B cell (primary cell): ENCODE results near the gene DCPS. TPM values are rescaled to one million over a fixed set of nuclear protein-coding genes. Genes with fewer than 3 reads are reported as not detected.

Experiments used
- ATAC-seq: fragments of 200-7000 bp; cut with Tn5 transposase; one replicate; pipeline ENCODE4 v1.10.0; 2021; ENCODE audit warnings: low read depth, mild to moderate bottlenecking, moderate number of reproducible peaks, moderate library complexity
- CTCF ChIA-PET: fragments of 350-600 bp; sonication (Branson Sonifier 250); formaldehyde crosslinking; loops from one replicate; lab custom pipeline; 2021; ENCODE audit warnings: antibody characterized with exemption, inconsistent platforms; lab: Charles Lee
- POLR2A ChIA-PET: fragments of 350-600 bp; sonication (Branson Sonifier 250); formaldehyde crosslinking; loops from one replicate; lab custom pipeline; 2021; ENCODE audit warnings: antibody characterized with exemption; lab: Charles Lee
- DNase-seq: peaks from one replicate; pipeline ENCODE4 v3.0.0; 2013
- H2AFZ ChIP-seq: 2 replicates; pipeline ENCODE4 v1.6.1; 2012; ENCODE audit warnings: mild to moderate bottlenecking, low read depth, low read length; ENCODE audit not compliant: insufficient read depth, poor library complexity, severe bottlenecking
- H3K27ac ChIP-seq, 2 donors: 1 replicate in 1 of 2; 2 replicates in 1 of 2; pipeline ENCODE4 v1.5.1; 2012 to 2013; ENCODE audit warnings: low read length in 2 of 2, mild to moderate bottlenecking in 2 of 2, moderate library complexity in 1 of 2
- H3K27me3 ChIP-seq, 4 experiments: fragments of 200-600 bp in 1 of 4; sonication (generic) in 1 of 4; replicated peaks in 1 of 4; 1 replicate in 2 of 4; 2 replicates in 2 of 4; pipeline versions ENCODE4 v1.6.1 to v1.7.0; 2013 to 2016; ENCODE audit warnings: low read length in 3 of 4, mild to moderate bottlenecking in 2 of 4, mixed read lengths in 1 of 4, moderate library complexity in 1 of 4; ENCODE audit not compliant: insufficient read depth in 4 of 4, control insufficient read depth in 3 of 4; ENCODE audit errors: control extremely low read depth in 1 of 4
- H3K36me3 ChIP-seq, 2 experiments: replicated peaks in 1 of 2; 1 replicate in 1 of 2; 2 replicates in 1 of 2; pipeline versions ENCODE4 v1.6.1 to v1.7.1; 2013; ENCODE audit warnings: low read length in 1 of 2; ENCODE audit not compliant: insufficient read depth in 2 of 2, control insufficient read depth in 1 of 2; ENCODE audit errors: control extremely low read depth in 1 of 2, extremely low read depth in 1 of 2
- H3K4me1 ChIP-seq, 2 donors: fragments of 200-600 bp in 1 of 2; sonication (generic) in 1 of 2; 1 replicate in 1 of 2; 2 replicates in 1 of 2; pipeline versions ENCODE4 v1.5.1 to v1.6.1; 2013 to 2017; ENCODE audit warnings: low read length in 2 of 2; ENCODE audit not compliant: control insufficient read depth in 2 of 2, insufficient read depth in 2 of 2
- H3K4me2 ChIP-seq: replicated peaks from 2 replicates; pipeline ENCODE3; 2012; ENCODE audit warnings: mild to moderate bottlenecking, low read depth, low read length; ENCODE audit not compliant: poor library complexity, severe bottlenecking
- H3K4me3 ChIP-seq, 5 experiments: fragments of 200-600 bp in 1 of 5; sonication (generic) in 1 of 5; 1 replicate in 3 of 5; 2 replicates in 2 of 5; pipeline versions ENCODE4 v1.5.1 to v1.7.0; 2011 to 2016; ENCODE audit warnings: low read length in 4 of 5, mild to moderate bottlenecking in 4 of 5, low read depth in 2 of 5, control low read depth in 1 of 5, moderate library complexity in 1 of 5; ENCODE audit not compliant: insufficient read depth in 1 of 5; ENCODE audit errors: control extremely low read depth in 1 of 5, extremely low read depth in 1 of 5
- H3K79me2 ChIP-seq: fragments of 200-600 bp; sonication (generic); one replicate; pipeline ENCODE4 v1.6.0; 2016; ENCODE audit warnings: low read length; ENCODE audit not compliant: control insufficient read depth, insufficient read depth
- H3K9ac ChIP-seq: fragments of 200-600 bp; sonication (generic); 2 replicates; pipeline ENCODE4 v1.6.1; 2017; ENCODE audit warnings: mild to moderate bottlenecking, low read length, moderate library complexity
- H3K9me3 ChIP-seq, 3 donors: one replicate each; pipeline versions ENCODE4 v1.6.1 to v1.7.1; 2013; ENCODE audit warnings: low read length in 2 of 3; ENCODE audit not compliant: control insufficient read depth in 2 of 3, insufficient read depth in 1 of 3; ENCODE audit errors: control extremely low read depth in 1 of 3
- H4K20me1 ChIP-seq: 2 replicates; pipeline ENCODE4 v1.6.0; 2012; ENCODE audit warnings: mild to moderate bottlenecking, low read length; ENCODE audit not compliant: insufficient read depth, control insufficient read depth, poor library complexity, severe bottlenecking
- H3K27ac Mint-ChIP-seq: one replicate; pipeline ENCODE4 v1.8.0; 2021; ENCODE audit warnings: mixed read lengths
- H3K27me3 Mint-ChIP-seq: one replicate; pipeline ENCODE4 v1.8.0; 2021; ENCODE audit warnings: mixed read lengths
- H3K4me1 Mint-ChIP-seq: one replicate; pipeline ENCODE4 v1.8.0; 2021; ENCODE audit warnings: mixed read lengths
- H3K4me3 Mint-ChIP-seq: one replicate; pipeline ENCODE4 v1.8.0; 2021; ENCODE audit warnings: mixed read lengths
- H3K9me3 Mint-ChIP-seq: one replicate; pipeline ENCODE4 v1.8.0; 2022; ENCODE audit warnings: mixed read lengths; ENCODE audit not compliant: insufficient read depth
- EZH2 ChIP-seq: IDR thresholded peaks from 2 replicates; pipeline ENCODE4 v1.6.1; 2012; ENCODE audit warnings: borderline replicate concordance, low read depth, mild to moderate bottlenecking, moderate library complexity, low read length; ENCODE audit not compliant: insufficient read depth, poor library complexity, severe bottlenecking
- WGBS: methylation state at CpG from one replicate; pipeline ENCODE4 v1.1.5; 2013; ENCODE audit warnings: missing lambda C conversion rate; ENCODE audit not compliant: insufficient coverage; 5-methylcytosine and 5-hydroxymethylcytosine counted together
- intact Hi-C: fragments of 100-400 bp; cut with micrococcal nuclease; formaldehyde crosslinking; loops from one replicate; pipeline ENCODE4 v1.10.0; 2022
- polyA plus RNA-seq: library from polyadenylated mRNA; depleted of rRNA; stranded (reverse); fragments of >200 nt; gene quantifications from 2 replicates; pipeline ENCODE4 v1.2.3, GENCODE V29; 2012
- total RNA-seq, 2 donors: library from RNA; stranded (reverse); fragments of 120-200 nt in 1 of 2; gene quantifications; 1 replicate in 1 of 2; 2 replicates in 1 of 2; pipeline versions ENCODE4 v1.2.3 to v1.2.4, GENCODE V29; 2013 to 2022
- TF ChIP-seq, protein P1 (sequence below): fragments of 200-600 bp; IDR thresholded peaks from one replicate; pipeline ENCODE4 v1.8.0; 2022; ENCODE audit warnings: antibody characterized with exemption, mild to moderate bottlenecking

DCPS gene
- total and polyA plus RNA-seq, 2 donors (not counting 1 experiment from before 2014, with no cell fraction given) = 21.7 to 37.1 TPM

DNA sequence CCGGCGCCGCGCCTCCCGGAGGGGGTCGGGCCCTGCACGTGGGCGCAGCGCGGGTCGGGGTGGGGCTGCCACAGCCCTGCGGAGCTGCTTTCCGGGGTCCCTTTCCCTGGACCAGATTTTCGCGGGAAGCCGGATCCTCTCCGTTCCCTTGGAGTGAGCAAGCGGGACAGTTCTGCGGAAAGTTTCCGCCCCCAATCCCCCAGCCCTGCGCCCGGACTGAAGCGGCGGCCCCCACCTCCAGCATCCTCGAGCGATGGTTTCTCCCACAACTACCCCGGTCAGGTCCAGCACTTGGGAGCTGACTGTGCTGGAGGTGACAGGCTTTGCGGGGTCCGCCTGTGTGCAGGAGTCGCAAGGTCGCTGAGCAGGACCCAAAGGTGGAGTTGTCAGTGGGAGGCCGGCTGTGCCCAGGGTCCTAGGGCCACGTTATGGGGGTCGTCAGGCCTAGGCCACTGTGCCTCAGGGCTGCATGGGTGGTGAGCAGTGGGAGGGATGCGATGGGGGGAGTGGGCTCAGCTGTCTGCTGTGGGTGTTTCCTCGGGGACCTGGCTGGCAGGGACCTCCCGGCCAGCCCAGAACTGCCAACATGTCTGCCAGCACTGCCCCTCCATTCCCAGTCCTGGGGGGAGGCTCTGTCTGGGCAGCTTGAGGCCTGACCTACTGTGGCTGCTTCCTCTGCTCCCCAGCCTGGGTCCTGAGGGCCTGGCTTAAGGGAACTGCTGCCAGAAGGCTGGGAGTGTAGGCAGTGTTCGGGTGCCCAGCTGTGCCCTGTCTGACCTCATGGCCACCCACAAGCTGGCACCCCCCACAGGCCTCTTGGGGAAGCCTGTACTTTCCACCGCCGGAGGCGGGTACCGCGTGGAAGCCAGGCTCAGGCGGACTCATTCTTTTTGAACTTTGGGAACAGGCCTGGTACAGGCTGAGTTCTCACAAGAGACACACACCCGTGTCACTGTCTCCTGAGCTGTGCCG is 52.4 kb downstream of the DCPS start:
- H3K79me2 ChIP-seq = no peaks in the 10 kb centered on the region
- H3K9me3 ChIP-seq = no peaks in the 10 kb centered on the region
- WGBS = 7% methylated on average over 44 of the region's 46 CpGs
- peak overlapping the region in 3 of 5 experiments; percentile 25 to 53 (median 53) for H3K4me3 ChIP-seq
- peaks cover 15% of the 10 kb centered on the region for H3K4me1 Mint-ChIP-seq
- ChIA-PET POLR2A (interaction anchor here (0.6 kb wide), 1 partner anchor 60 kb away, joined by 5 read pairs; no protein-coding TSS in a partner anchor), CTCF (interaction anchor here (1.0 kb wide), 1 partner anchor 45 kb away, joined by 3 read pairs; no protein-coding TSS in a partner anchor)
- H2AFZ ChIP-seq = peak overlapping the region; percentile 65
- peak overlapping the region; percentile 74 for H3K4me3 Mint-ChIP-seq
- H3K27ac ChIP-seq = no peak overlapping the region
- DNase-seq = no peak
- intact Hi-C loops = loop anchor here (10.0 kb wide), 1 partner anchor 51 kb away; the partner anchor contains the start of gene DCPS
- no peaks in the 10 kb centered on the region for H4K20me1 ChIP-seq
- TF ChIP-seq, protein P1, sequence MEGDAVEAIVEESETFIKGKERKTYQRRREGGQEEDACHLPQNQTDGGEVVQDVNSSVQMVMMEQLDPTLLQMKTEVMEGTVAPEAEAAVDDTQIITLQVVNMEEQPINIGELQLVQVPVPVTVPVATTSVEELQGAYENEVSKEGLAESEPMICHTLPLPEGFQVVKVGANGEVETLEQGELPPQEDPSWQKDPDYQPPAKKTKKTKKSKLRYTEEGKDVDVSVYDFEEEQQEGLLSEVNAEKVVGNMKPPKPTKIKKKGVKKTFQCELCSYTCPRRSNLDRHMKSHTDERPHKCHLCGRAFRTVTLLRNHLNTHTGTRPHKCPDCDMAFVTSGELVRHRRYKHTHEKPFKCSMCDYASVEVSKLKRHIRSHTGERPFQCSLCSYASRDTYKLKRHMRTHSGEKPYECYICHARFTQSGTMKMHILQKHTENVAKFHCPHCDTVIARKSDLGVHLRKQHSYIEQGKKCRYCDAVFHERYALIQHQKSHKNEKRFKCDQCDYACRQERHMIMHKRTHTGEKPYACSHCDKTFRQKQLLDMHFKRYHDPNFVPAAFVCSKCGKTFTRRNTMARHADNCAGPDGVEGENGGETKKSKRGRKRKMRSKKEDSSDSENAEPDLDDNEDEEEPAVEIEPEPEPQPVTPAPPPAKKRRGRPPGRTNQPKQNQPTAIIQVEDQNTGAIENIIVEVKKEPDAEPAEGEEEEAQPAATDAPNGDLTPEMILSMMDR = no peak
- no peak for TF ChIP-seq EZH2
- peaks cover 0 to 8% (median 0%) of the 10 kb centered on the region in 4 experiments for H3K27me3 ChIP-seq
- H3K4me2 ChIP-seq = peak overlapping the region; percentile 84
- H3K27ac Mint-ChIP-seq = no peak overlapping the region
- H3K9me3 Mint-ChIP-seq = no peaks in the 10 kb centered on the region
- H3K4me1 ChIP-seq = peaks cover 11 to 17% of the 10 kb centered on the region in 2 donors
- H3K9ac ChIP-seq = no peak overlapping the region
- no peaks in the 10 kb centered on the region for H3K36me3 ChIP-seq
- no peak for ATAC-seq
- no peaks in the 10 kb centered on the region for H3K27me3 Mint-ChIP-seq
